K562 (cell line): ENCODE measurements around the gene PXN. TPM values are rescaled to one million over a fixed set of nuclear protein-coding genes. Genes with fewer than 3 reads are reported as not detected.

ENCODE experiments used
- ATAC-seq: fragments of 200-7000 bp; cut with Tn5 transposase; 3 replicates; pipeline ENCODE4 v1.9.1; 2020; ENCODE audit warnings: moderate library complexity
- BruUV-seq: library from RNA; stranded (reverse); fragments of 400-500 nt; replicated peaks from 2 replicates; lab custom pipeline; 2021; lab: Mats Ljungman, UMichigan
- CTCF ChIA-PET: fragments of 300-600 bp; formaldehyde crosslinking; extraction: SDS; loops from one replicate; lab custom pipeline; 2021; ENCODE audit warnings: low intra/inter-chr PET ratio; lab: Yijun Ruan, JAX
- POLR2A ChIA-PET: fragments of 300-600, 350-650 bp; sonication (Branson Sonifier 250); formaldehyde crosslinking; extraction: SDS; loops from one replicate; lab custom pipeline; 2021; ENCODE audit warnings: antibody characterized with exemption, inconsistent platforms; lab: Yijun Ruan, JAX
- DNase-seq, 4 experiments: peaks; one replicate each; pipeline versions ENCODE4 v3.0.0 to v3.0.0-alpha.2; 2011 to 2018; ENCODE audit warnings: low spot score in 3 of 4, mixed read lengths in 3 of 4; ENCODE audit errors: extremely low read depth in 1 of 4
- FAIRE-seq: peaks from 2 replicates; lab custom pipeline; 2011; peaks lifted over from hg19 to GRCh38; lab: Jason Lieb, UNC
- H2AFZ ChIP-seq: 2 replicates; pipeline ENCODE4 v1.6.0; 2011; ENCODE audit warnings: low read depth, low read length, control low read depth, inconsistent platforms
- H3K27ac ChIP-seq: fragments of 200-600 bp; 3 replicates; pipeline ENCODE4 v1.8.0; 2011; ENCODE audit warnings: low read depth, mild to moderate bottlenecking, control low read depth, inconsistent platforms, low read length, moderate library complexity, mixed read lengths; ENCODE audit errors: extremely low read depth
- H3K27me3 ChIP-seq, 2 experiments: fragments of 300-600 bp in 1 of 2; 2 replicates in 1 of 2; 3 replicates in 1 of 2; pipeline versions ENCODE4 v1.6.0 to v1.8.0; 2011; ENCODE audit warnings: inconsistent platforms in 2 of 2, low read length in 2 of 2, mild to moderate bottlenecking in 1 of 2, mixed read lengths in 1 of 2, moderate library complexity in 1 of 2; ENCODE audit not compliant: control insufficient read depth in 2 of 2, insufficient read depth in 2 of 2
- H3K36me3 ChIP-seq: fragments of 300-600 bp; 3 replicates; pipeline ENCODE4 v1.8.0; 2011; ENCODE audit warnings: mild to moderate bottlenecking, low read length, inconsistent platforms; ENCODE audit not compliant: control insufficient read depth, insufficient read depth
- H3K4me1 ChIP-seq, 2 experiments: fragments of 200-600 bp in 1 of 2; replicated peaks in 1 of 2; 2 replicates in 1 of 2; 3 replicates in 1 of 2; pipeline versions ENCODE4 v1.5.1 to v1.8.0; 2011; ENCODE audit warnings: inconsistent platforms in 2 of 2, low read length in 2 of 2, mild to moderate bottlenecking in 1 of 2, mixed read lengths in 1 of 2, moderate library complexity in 1 of 2; ENCODE audit not compliant: control insufficient read depth in 2 of 2, insufficient read depth in 2 of 2
- H3K4me2 ChIP-seq: 2 replicates; pipeline ENCODE4 v1.6.1; 2011; ENCODE audit warnings: low read length, control low read depth, inconsistent platforms, mixed read lengths; ENCODE audit not compliant: insufficient read depth
- H3K4me3 ChIP-seq: fragments of 200-600 bp; sonication (generic), shearing (Covaris generic); 2 replicates; pipeline ENCODE4 v1.5.1; 2016; ENCODE audit warnings: control low read depth, inconsistent platforms
- H3K79me2 ChIP-seq: fragments of 200-600 bp; 3 replicates; pipeline ENCODE4 v1.8.0; 2011; ENCODE audit warnings: low read length, inconsistent platforms; ENCODE audit not compliant: control insufficient read depth, insufficient read depth
- H3K9ac ChIP-seq, 2 experiments: 2 replicates each; pipeline versions ENCODE4 v1.6.0 to v1.6.1; 2011; ENCODE audit warnings: low read depth in 2 of 2, low read length in 2 of 2, control low read depth in 1 of 2, inconsistent platforms in 1 of 2, mild to moderate bottlenecking in 1 of 2, mixed read lengths in 1 of 2; ENCODE audit not compliant: insufficient read depth in 1 of 2
- H3K9me1 ChIP-seq: one replicate; pipeline ENCODE4 v1.6.0; 2011; ENCODE audit warnings: inconsistent platforms, mild to moderate bottlenecking, low read length, moderate library complexity; ENCODE audit not compliant: control insufficient read depth, insufficient read depth
- H3K9me3 ChIP-seq: replicated peaks from 2 replicates; pipeline ENCODE4 v1.5.1; 2011; ENCODE audit warnings: low read depth, low read length, inconsistent platforms; ENCODE audit not compliant: control insufficient read depth, insufficient read depth
- H4K20me1 ChIP-seq: replicated peaks from 2 replicates; pipeline ENCODE4 v1.6.1; 2011; ENCODE audit warnings: low read length, inconsistent platforms, mixed read lengths; ENCODE audit not compliant: control insufficient read depth, insufficient read depth
- ADNP ChIP-seq: fragments of 200-800 bp; sonication (Bioruptor generic); IDR thresholded peaks from 2 replicates; pipeline ENCODE4 v1.6.1; 2016; ENCODE audit warnings: missing genetic modification characterization, missing compliant biosample characterization
- CBFA2T2 ChIP-seq: fragments of 450-650 bp; conservative IDR thresholded peaks from 2 replicates; pipeline ENCODE4 v1.6.1; 2017; ENCODE audit warnings: mild to moderate bottlenecking
- HNRNPL ChIP-seq: fragments of 200-400 bp; formaldehyde crosslinking; IDR thresholded peaks from 2 replicates; pipeline ENCODE4 v1.6.1; 2017; ENCODE audit warnings: low read depth, mild to moderate bottlenecking, low read length
- MCM2 ChIP-seq: fragments of 450-650 bp; IDR thresholded peaks from 2 replicates; pipeline ENCODE4 v1.6.1; 2017; ENCODE audit warnings: low read depth, mild to moderate bottlenecking
- MIER1 ChIP-seq: fragments of 450-650 bp; IDR thresholded peaks from 2 replicates; pipeline ENCODE4 v1.6.1; 2016; ENCODE audit warnings: antibody characterized with exemption, mild to moderate bottlenecking, low read depth
- MXI1 ChIP-seq: IDR thresholded peaks from 2 replicates; pipeline ENCODE4 v1.6.1; 2011; ENCODE audit warnings: low read depth, mild to moderate bottlenecking, improper control_type of control experiment, low read length
- NFXL1 ChIP-seq: fragments of 450-650 bp; formaldehyde crosslinking; IDR thresholded peaks from 2 replicates; pipeline ENCODE4 v1.4.0; 2021; ENCODE audit warnings: mild to moderate bottlenecking
- NFYB ChIP-seq: IDR thresholded peaks from 2 replicates; pipeline ENCODE4 v1.6.1; 2011; ENCODE audit warnings: mild to moderate bottlenecking, moderate library complexity; ENCODE audit not compliant: insufficient read length; ENCODE audit errors: extremely low read depth
- PRMT5 ChIP-seq: sonication (generic); formaldehyde crosslinking; IDR thresholded peaks from 2 replicates; pipeline ENCODE4 v1.5.0; 2020; ENCODE audit warnings: missing genetic modification reagents
- RBM22 ChIP-seq: fragments of 200-400 bp; formaldehyde crosslinking; IDR thresholded peaks from 2 replicates; pipeline ENCODE4 v1.6.1; 2018; ENCODE audit warnings: low read length, low read depth; ENCODE audit not compliant: poor library complexity, severe bottlenecking
- SAFB ChIP-seq: fragments of 200-400 bp; formaldehyde crosslinking; IDR thresholded peaks from 2 replicates; pipeline ENCODE4 v1.6.1; 2017; ENCODE audit warnings: low read depth, low read length, borderline replicate concordance
- SMAD4 ChIP-seq: fragments of 250-450 bp; sonication (Bioruptor Pico); conservative IDR thresholded peaks from 2 replicates; pipeline ENCODE4 v1.8.0; 2021; ENCODE audit warnings: inconsistent platforms, mild to moderate bottlenecking, moderate library complexity
- TBP ChIP-seq: optimal IDR thresholded peaks from 2 replicates; pipeline ENCODE3; 2011; ENCODE audit warnings: low read depth, low read length, improper control_type of control experiment
- ZKSCAN8 ChIP-seq: fragments of 200-800 bp; sonication (Bioruptor generic); IDR thresholded peaks from 2 replicates; pipeline ENCODE4 v1.6.1; 2016; ENCODE audit warnings: missing genetic modification characterization, missing compliant biosample characterization
- ZNF584 ChIP-seq: fragments of 200-800 bp; sonication (Bioruptor generic); IDR thresholded peaks from 2 replicates; pipeline ENCODE4 v1.6.1; 2016; ENCODE audit warnings: low read depth, mild to moderate bottlenecking, missing genetic modification characterization, missing compliant biosample characterization
- WGBS: fragments of 100-300 bp; shearing (Covaris generic); methylation state at CpG from one replicate; pipeline ENCODE4 v1.1.6; 2016; ENCODE audit warnings: low coverage, mixed read lengths; ENCODE audit not compliant: insufficient coverage; ENCODE audit errors: missing lambda C conversion rate; 5-methylcytosine and 5-hydroxymethylcytosine counted together
- in situ Hi-C: fragments of 300-500 bp; cut with MboI; formaldehyde crosslinking; loops from 4 replicates; pipeline ENCODE4 v1.15.0; 2018; ENCODE audit warnings: inconsistent platforms, mixed read lengths
- intact Hi-C: fragments of 100-400 bp; cut with micrococcal nuclease; formaldehyde crosslinking; loops from 2 replicates; pipeline ENCODE4 v1.14.2; 2022
- polyA plus RNA-seq, 8 experiments: library from polyadenylated mRNA; depleted of rRNA in 4 of 8; stranded (reverse) in 5 of 8; unstranded in 3 of 8; fragments of >200 nt; fragmentation: Nextera tagmentation in 2 of 8; fragmentation: Illumina TruSeq in 1 of 8; extraction: Ambion mirVana in 2 of 8; extraction: Trizol in 1 of 8; gene quantifications; 2 replicates each; pipeline versions ENCODE4 v1.2.1 to v1.2.3, GENCODE V29; 2011 to 2014; ENCODE audit warnings: inconsistent platforms in 1 of 8, missing spikeins in 1 of 8
- total RNA-seq, 7 experiments: library from RNA; depleted of rRNA in 6 of 7; stranded (reverse); fragments of >200 nt in 6 of 7; fragmentation: Illumina TruSeq in 2 of 7; extraction: Trizol in 2 of 7; gene quantifications; 2 replicates each; pipeline versions ENCODE4 v1.2.1 to v1.2.3, GENCODE V29; 2011 to 2021; ENCODE audit warnings: low replicate concordance in 1 of 7
- TF ChIP-seq, protein P1 (sequence below), 2 experiments: IDR thresholded peaks; 2 replicates each; pipeline ENCODE4 v1.6.1; 2012; ENCODE audit warnings: improper control_type of control experiment in 2 of 2, low read depth in 2 of 2, low read length in 2 of 2, borderline replicate concordance in 1 of 2
- TF ChIP-seq, protein P2 (sequence below): fragments of 450-650 bp; IDR thresholded peaks from 2 replicates; pipeline ENCODE4 v1.6.1; 2016
- TF ChIP-seq, protein P3 (sequence below), 2 experiments: fragments of 450-650 bp; IDR thresholded peaks; 2 replicates each; pipeline ENCODE4 v1.6.1; 2016

PXN gene
- total and polyA plus RNA-seq, 9 of the 15 experiments (the other 6 are each of a cell fraction or from before 2014, with no cell fraction given): 4.0 to 74.1 (median 18.6) TPM

DNA sequence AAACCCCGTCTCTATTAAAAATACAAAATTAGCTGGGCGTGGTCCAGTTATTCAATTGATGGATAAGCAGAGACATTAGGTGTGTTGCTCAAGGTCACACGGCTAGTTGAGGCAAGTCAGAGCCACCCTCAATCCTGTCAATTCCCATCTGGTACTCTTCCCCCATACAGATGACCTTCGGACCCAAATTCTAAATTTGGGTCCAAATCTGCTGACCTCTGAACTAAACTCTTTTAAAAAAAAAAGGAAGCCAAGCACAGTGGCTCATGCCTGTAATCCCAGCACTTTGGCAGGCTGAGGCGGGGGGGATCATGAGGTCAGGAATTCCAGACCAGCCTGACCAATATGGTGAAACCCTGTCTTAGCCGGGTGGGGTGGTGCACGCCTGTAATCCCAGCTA is 94.9 kb downstream of the PXN start:
- Histone ChIP-seq H3K79me2 (no peaks in the 10 kb centered on the region), H3K9me3 (no peaks in the 10 kb centered on the region), H3K27ac (no peak overlapping the region), H3K4me3 (no peak overlapping the region), H3K4me2 (no peak overlapping the region), H4K20me1 (no peaks in the 10 kb centered on the region), H2AFZ (no peak overlapping the region), H3K36me3 (peaks cover 89% of the 10 kb centered on the region), H3K9me1 (no peaks in the 10 kb centered on the region), H3K4me1 (no peaks in the 10 kb centered on the region), H3K27me3 (no peaks in the 10 kb centered on the region), H3K9ac (no peak overlapping the region)
- ChIA-PET POLR2A (interaction anchor here (0.8 kb wide), 1 partner anchor 31 kb away, joined by 3 read pairs; the partner anchor contains the start of gene RPLP0), CTCF (no interaction called here)
- FAIRE-seq (no peak), ATAC-seq (no peak), DNase-seq (no peak)
- BruUV-seq: no TSS peak
- intact Hi-C loops: no loop called here
- 93% methylated on average over 7 of the region's 7 CpGs for WGBS
- in situ Hi-C loops: no loop called here
- TF ChIP-seq SAFB (no peak), NFXL1 (no peak), PRMT5 (no peak), ADNP (tag) (no peak), MCM2 (no peak), ZNF584 (CRISPR knock-in tag) (no peak), MXI1 (no peak), ZKSCAN8 (no peak), RBM22 (no peak), MIER1 (no peak), HNRNPL (no peak), NFYB (no peak), CBFA2T2 (no peak), SMAD4 (no peak), TBP (no peak)
- TF ChIP-seq, protein P1, sequence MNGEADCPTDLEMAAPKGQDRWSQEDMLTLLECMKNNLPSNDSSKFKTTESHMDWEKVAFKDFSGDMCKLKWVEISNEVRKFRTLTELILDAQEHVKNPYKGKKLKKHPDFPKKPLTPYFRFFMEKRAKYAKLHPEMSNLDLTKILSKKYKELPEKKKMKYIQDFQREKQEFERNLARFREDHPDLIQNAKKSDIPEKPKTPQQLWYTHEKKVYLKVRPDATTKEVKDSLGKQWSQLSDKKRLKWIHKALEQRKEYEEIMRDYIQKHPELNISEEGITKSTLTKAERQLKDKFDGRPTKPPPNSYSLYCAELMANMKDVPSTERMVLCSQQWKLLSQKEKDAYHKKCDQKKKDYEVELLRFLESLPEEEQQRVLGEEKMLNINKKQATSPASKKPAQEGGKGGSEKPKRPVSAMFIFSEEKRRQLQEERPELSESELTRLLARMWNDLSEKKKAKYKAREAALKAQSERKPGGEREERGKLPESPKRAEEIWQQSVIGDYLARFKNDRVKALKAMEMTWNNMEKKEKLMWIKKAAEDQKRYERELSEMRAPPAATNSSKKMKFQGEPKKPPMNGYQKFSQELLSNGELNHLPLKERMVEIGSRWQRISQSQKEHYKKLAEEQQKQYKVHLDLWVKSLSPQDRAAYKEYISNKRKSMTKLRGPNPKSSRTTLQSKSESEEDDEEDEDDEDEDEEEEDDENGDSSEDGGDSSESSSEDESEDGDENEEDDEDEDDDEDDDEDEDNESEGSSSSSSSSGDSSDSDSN (IDR thresholded peaks at IDR 0.05; ENCODE audit: borderline replicate concordance in 1 of 2, low read depth in 2 of 2, low read length in 2 of 2): no peak
- TF ChIP-seq, protein P2, sequence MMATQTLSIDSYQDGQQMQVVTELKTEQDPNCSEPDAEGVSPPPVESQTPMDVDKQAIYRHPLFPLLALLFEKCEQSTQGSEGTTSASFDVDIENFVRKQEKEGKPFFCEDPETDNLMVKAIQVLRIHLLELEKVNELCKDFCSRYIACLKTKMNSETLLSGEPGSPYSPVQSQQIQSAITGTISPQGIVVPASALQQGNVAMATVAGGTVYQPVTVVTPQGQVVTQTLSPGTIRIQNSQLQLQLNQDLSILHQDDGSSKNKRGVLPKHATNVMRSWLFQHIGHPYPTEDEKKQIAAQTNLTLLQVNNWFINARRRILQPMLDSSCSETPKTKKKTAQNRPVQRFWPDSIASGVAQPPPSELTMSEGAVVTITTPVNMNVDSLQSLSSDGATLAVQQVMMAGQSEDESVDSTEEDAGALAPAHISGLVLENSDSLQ: no peak
- TF ChIP-seq, protein P3, sequence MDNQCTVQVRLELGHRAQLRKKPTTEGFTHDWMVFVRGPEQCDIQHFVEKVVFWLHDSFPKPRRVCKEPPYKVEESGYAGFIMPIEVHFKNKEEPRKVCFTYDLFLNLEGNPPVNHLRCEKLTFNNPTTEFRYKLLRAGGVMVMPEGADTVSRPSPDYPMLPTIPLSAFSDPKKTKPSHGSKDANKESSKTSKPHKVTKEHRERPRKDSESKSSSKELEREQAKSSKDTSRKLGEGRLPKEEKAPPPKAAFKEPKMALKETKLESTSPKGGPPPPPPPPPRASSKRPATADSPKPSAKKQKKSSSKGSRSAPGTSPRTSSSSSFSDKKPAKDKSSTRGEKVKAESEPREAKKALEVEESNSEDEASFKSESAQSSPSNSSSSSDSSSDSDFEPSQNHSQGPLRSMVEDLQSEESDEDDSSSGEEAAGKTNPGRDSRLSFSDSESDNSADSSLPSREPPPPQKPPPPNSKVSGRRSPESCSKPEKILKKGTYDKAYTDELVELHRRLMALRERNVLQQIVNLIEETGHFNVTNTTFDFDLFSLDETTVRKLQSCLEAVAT (IDR thresholded peaks at IDR 0.05): no peak
